ENCODE measurements around the gene IER3.
"Not testable (repeated sequence)": the region's sequence is repeated elsewhere in the genome, so short reads cannot be mapped to it uniquely, and the experiment has no call there.

DNA sequence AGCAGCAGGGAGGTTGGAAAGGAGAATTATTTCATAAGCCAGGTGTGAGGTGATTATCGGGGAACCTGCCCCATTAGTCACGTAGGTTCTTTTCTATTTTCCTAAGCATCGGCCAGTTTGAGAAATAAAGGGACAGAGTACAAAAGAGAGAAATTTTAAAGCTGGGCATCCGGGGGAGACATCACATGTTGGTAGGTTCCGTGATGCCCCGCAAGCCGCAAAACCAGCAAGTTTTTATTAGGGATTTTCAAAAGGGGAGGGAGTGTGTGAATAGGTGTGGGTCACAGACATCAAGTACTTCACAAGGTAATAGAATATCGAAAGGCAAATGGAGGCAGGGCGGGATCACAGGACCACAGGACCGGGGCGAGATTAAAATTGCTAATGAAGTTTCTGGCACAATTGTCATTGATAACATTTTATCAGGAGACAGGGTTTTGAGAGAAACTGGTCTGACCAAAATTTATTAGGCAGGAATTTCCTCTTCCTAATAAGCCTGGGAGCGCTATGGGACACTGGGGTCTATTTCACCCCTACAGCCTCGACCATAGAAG lies 20.2 kb upstream of the IER3 start:
- TF ChIP-seq, protein P1, sequence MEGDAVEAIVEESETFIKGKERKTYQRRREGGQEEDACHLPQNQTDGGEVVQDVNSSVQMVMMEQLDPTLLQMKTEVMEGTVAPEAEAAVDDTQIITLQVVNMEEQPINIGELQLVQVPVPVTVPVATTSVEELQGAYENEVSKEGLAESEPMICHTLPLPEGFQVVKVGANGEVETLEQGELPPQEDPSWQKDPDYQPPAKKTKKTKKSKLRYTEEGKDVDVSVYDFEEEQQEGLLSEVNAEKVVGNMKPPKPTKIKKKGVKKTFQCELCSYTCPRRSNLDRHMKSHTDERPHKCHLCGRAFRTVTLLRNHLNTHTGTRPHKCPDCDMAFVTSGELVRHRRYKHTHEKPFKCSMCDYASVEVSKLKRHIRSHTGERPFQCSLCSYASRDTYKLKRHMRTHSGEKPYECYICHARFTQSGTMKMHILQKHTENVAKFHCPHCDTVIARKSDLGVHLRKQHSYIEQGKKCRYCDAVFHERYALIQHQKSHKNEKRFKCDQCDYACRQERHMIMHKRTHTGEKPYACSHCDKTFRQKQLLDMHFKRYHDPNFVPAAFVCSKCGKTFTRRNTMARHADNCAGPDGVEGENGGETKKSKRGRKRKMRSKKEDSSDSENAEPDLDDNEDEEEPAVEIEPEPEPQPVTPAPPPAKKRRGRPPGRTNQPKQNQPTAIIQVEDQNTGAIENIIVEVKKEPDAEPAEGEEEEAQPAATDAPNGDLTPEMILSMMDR (IDR thresholded peaks at IDR 0.05) = not testable (repeated sequence)
- not testable (repeated sequence) for TF ChIP-seq POLR2A (IDR thresholded peaks at IDR 0.05); POLR2AphosphoS5 (IDR thresholded peaks at IDR 0.05; ENCODE audit: insufficient read depth in 1 of 2, low read depth in 1 of 2)
